Glutamatergic neuron (in vitro differentiated cells): ENCODE data around the gene FIBIN. TPM values are rescaled to one million over a fixed set of nuclear protein-coding genes. Genes with fewer than 3 reads are reported as not detected.
"Not testable (repeated sequence)": the region's sequence is repeated elsewhere in the genome, so short reads cannot be mapped to it uniquely, and the experiment has no call there.

Experiments used
- DNase-seq: peaks from one replicate; pipeline ENCODE4 v3.0.0; 2022
- H3K27ac Mint-ChIP-seq: one replicate; pipeline ENCODE4 v1.8.0; 2020; ENCODE audit warnings: mild to moderate bottlenecking, mixed read lengths, inconsistent platforms; ENCODE audit not compliant: unreplicated experiment
- H3K27me3 Mint-ChIP-seq: one replicate; pipeline ENCODE4 v1.8.0; 2020; ENCODE audit warnings: mild to moderate bottlenecking, moderate library complexity, mixed read lengths, inconsistent platforms; ENCODE audit not compliant: unreplicated experiment
- H3K36me3 Mint-ChIP-seq: one replicate; pipeline ENCODE4 v1.8.0; 2020; ENCODE audit warnings: mild to moderate bottlenecking, mixed read lengths, inconsistent platforms; ENCODE audit not compliant: unreplicated experiment
- H3K4me1 Mint-ChIP-seq: one replicate; pipeline ENCODE4 v1.8.0; 2020; ENCODE audit warnings: mild to moderate bottlenecking, low read depth, mixed read lengths, inconsistent platforms; ENCODE audit not compliant: unreplicated experiment
- H3K4me3 Mint-ChIP-seq: one replicate; pipeline ENCODE4 v1.8.0; 2020; ENCODE audit warnings: mild to moderate bottlenecking, mixed read lengths, inconsistent platforms; ENCODE audit not compliant: unreplicated experiment
- H3K9me3 Mint-ChIP-seq: one replicate; pipeline ENCODE4 v1.8.0; 2020; ENCODE audit warnings: mild to moderate bottlenecking, moderate library complexity, mixed read lengths, inconsistent platforms; ENCODE audit not compliant: unreplicated experiment
- CTCF ChIP-seq: fragments of 200-600 bp; sonication (generic); IDR thresholded peaks from one replicate; pipeline ENCODE4 v1.5.0; 2021; ENCODE audit not compliant: partially characterized antibody, unreplicated experiment
- total RNA-seq: library from RNA; stranded (reverse); fragmentation: NEBNext Ultra II Directional; extraction: Animal tissue kit (Norgen Biotek cat#: 25700); gene quantifications from one replicate; pipeline ENCODE4 v1.2.1, GENCODE V29; 2021; ENCODE audit not compliant: unreplicated experiment

FIBIN gene
- total RNA-seq, 1 donor from 2014 or later: 0.22 TPM

DNA sequence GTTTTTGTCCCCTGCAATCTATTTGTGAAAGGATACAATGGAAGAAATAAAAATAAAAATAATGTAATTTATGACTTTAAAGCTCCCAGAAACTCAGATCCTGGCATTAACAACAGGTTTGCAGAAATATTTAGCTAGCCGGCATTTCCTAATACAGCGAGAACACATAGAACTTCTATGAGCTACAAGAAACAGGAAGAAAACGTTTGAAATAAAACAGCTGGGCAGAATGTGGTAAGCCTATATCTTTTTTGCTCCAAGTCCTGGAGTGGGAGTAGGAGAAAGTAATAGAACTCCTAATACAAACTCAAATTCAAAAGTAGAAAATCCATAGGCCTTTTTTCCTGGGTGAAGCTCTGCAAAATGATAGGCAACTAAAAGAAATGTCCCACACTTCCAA lies 29.6 kb upstream of the FIBIN start:
- no peak overlapping the region for H3K4me3 Mint-ChIP-seq
- no peaks in the 10 kb centered on the region for H3K4me1 Mint-ChIP-seq
- no peaks in the 10 kb centered on the region for H3K9me3 Mint-ChIP-seq
- no peak for TF ChIP-seq CTCF
- H3K36me3 Mint-ChIP-seq: no peaks in the 10 kb centered on the region
- no peaks in the 10 kb centered on the region for H3K27me3 Mint-ChIP-seq
- no peak overlapping the region for H3K27ac Mint-ChIP-seq
- DNase-seq: no peak

DNA sequence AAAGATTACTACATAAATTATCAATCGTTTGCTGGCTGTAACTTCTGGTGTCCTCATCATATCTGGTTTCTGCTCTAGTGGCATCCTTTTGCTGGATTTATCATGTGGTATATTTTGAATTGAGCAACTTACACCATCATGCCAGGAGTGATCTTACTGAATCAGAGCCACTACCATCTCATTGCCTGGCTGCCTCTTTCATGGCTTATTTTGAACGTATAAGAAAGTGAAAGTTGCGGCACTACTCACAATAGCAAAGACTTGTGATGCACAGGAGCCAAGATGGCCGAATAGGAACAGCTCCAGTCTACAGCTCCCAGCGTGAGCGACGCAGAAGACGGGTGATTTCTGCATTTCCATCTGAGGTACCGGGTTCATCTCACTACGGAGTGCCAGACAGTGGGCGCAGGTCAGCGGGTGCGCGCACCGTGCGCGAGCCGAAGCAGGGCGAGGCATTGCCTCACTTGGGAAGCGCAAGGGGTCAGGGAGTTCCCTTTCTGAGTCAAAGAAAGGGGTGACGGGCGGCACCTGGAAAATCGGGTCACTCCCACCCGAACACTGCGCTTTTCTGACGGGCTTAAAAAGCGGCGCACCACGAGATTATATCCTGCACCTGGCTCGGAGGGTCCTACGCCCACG lies 28.9 kb upstream of the FIBIN start:
- not testable (repeated sequence) for H3K9me3 Mint-ChIP-seq, H3K36me3 Mint-ChIP-seq

DNA sequence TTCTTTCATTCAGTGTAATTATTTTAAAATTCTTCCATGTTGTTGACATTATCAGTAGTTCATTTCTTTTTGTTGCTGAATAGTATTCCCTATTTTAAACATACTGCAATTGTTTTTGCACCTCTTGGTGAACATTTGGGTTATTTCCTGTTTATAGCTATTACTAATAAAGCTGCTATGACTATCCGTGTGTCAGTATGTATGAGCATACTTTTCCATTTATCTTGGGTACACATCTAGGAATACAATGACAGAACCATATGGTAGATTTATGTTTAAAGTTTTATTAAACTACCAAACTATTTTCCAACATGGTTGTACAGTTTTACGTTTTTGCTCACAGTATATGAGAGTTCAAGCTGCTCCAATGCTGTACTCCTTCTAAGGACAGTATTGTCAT lies 22.0 kb upstream of the FIBIN start:
- DNase-seq: no peak
- Mint-ChIP-seq H3K4me3 (no peak overlapping the region), H3K27ac (no peak overlapping the region), H3K4me1 (peaks cover 3% of the 10 kb centered on the region), H3K27me3 (no peaks in the 10 kb centered on the region), H3K36me3 (no peaks in the 10 kb centered on the region), H3K9me3 (no peaks in the 10 kb centered on the region)
- no peak for TF ChIP-seq CTCF

More for the DNA sequence above, 28.9 kb upstream of the FIBIN start:
- not testable (repeated sequence) for H3K27me3 Mint-ChIP-seq, DNase-seq, H3K4me1 Mint-ChIP-seq, H3K4me3 Mint-ChIP-seq, H3K27ac Mint-ChIP-seq

DNA sequence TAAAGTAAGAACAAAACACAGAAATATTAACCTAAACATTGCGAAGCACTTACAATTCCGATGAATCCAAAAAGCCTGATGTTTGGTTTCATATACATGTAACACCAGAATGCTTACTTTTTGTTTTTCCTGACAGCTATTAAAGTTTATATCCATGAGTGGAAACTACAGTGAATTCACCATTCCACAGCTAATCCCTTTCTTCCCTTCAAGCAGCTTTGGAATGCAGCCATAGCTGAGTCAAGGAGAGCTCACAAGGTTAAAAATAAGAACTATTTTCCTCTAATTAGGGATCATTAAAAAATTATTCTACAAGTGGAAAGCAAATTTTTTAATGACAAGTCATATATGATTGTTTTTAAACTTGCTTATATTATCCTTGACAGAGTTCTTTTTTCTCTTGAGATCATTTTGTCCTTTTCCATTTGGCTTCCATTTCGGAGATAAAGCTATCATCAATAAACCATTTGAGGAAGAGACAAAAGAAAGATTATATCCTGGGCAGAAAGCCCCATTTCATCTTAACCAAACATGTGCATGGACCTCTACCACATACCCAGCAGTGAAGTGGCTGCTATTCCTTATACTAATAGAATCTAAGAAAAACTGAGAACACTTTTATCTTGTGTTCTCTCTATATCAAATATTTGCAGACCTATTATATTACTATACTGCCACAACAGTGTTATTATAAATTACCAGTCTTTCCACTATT lies 19.7 kb upstream of the FIBIN start:
- no peak for DNase-seq
- Mint-ChIP-seq H3K27ac (no peak overlapping the region), H3K9me3 (no peaks in the 10 kb centered on the region), H3K4me1 (peaks cover 3% of the 10 kb centered on the region), H3K27me3 (no peaks in the 10 kb centered on the region), H3K4me3 (no peak overlapping the region), H3K36me3 (no peaks in the 10 kb centered on the region)
- no peak for TF ChIP-seq CTCF

DNA sequence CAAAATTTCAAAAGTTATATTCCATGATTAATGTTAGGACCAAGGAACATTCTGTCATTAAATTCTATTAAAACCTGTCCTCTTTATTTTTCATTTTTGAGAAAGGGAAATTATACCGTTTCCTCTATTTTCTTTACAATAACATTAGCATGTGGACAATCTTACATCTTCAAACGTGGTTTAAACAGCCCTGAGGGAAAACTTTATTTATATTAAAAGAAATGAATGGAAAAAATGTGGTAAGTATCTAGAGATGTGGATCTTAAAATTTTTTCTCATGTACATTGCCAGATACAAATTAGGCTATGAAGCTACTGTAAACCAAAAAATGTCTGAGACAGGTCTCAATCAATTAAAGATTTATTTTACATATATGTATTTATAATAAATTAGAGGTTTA lies 18.9 kb upstream of the FIBIN start:
- Mint-ChIP-seq H3K36me3 (no peaks in the 10 kb centered on the region), H3K27ac (no peak overlapping the region), H3K4me1 (peaks cover 3% of the 10 kb centered on the region), H3K9me3 (no peaks in the 10 kb centered on the region), H3K4me3 (no peak overlapping the region), H3K27me3 (no peaks in the 10 kb centered on the region)
- no peak for TF ChIP-seq CTCF
- no peak for DNase-seq
